B cell (primary cell): Measurements from ENCODE around the gene PCSK9. TPM values are rescaled to one million over a fixed set of nuclear protein-coding genes. Genes with fewer than 3 reads are reported as not detected.

ENCODE experiments used
- ATAC-seq: fragments of 200-7000 bp; cut with Tn5 transposase; one replicate; pipeline ENCODE4 v1.10.0; 2021; ENCODE audit warnings: low read depth, mild to moderate bottlenecking, moderate number of reproducible peaks, moderate library complexity
- CTCF ChIA-PET: fragments of 350-600 bp; sonication (Branson Sonifier 250); formaldehyde crosslinking; loops from one replicate; lab custom pipeline; 2021; ENCODE audit warnings: antibody characterized with exemption, inconsistent platforms; lab: Charles Lee
- POLR2A ChIA-PET: fragments of 350-600 bp; sonication (Branson Sonifier 250); formaldehyde crosslinking; loops from one replicate; lab custom pipeline; 2021; ENCODE audit warnings: antibody characterized with exemption; lab: Charles Lee
- DNase-seq: peaks from one replicate; pipeline ENCODE4 v3.0.0; 2013
- H2AFZ ChIP-seq: 2 replicates; pipeline ENCODE4 v1.6.1; 2012; ENCODE audit warnings: mild to moderate bottlenecking, low read depth, low read length; ENCODE audit not compliant: insufficient read depth, poor library complexity, severe bottlenecking
- H3K27ac ChIP-seq, 2 donors: 1 replicate in 1 of 2; 2 replicates in 1 of 2; pipeline ENCODE4 v1.5.1; 2012 to 2013; ENCODE audit warnings: low read length in 2 of 2, mild to moderate bottlenecking in 2 of 2, moderate library complexity in 1 of 2
- H3K27me3 ChIP-seq, 4 experiments: fragments of 200-600 bp in 1 of 4; sonication (generic) in 1 of 4; replicated peaks in 1 of 4; 1 replicate in 2 of 4; 2 replicates in 2 of 4; pipeline versions ENCODE4 v1.6.1 to v1.7.0; 2013 to 2016; ENCODE audit warnings: low read length in 3 of 4, mild to moderate bottlenecking in 2 of 4, mixed read lengths in 1 of 4, moderate library complexity in 1 of 4; ENCODE audit not compliant: insufficient read depth in 4 of 4, control insufficient read depth in 3 of 4; ENCODE audit errors: control extremely low read depth in 1 of 4
- H3K36me3 ChIP-seq, 2 experiments: replicated peaks in 1 of 2; 1 replicate in 1 of 2; 2 replicates in 1 of 2; pipeline versions ENCODE4 v1.6.1 to v1.7.1; 2013; ENCODE audit warnings: low read length in 1 of 2; ENCODE audit not compliant: insufficient read depth in 2 of 2, control insufficient read depth in 1 of 2; ENCODE audit errors: control extremely low read depth in 1 of 2, extremely low read depth in 1 of 2
- H3K4me1 ChIP-seq, 2 donors: fragments of 200-600 bp in 1 of 2; sonication (generic) in 1 of 2; 1 replicate in 1 of 2; 2 replicates in 1 of 2; pipeline versions ENCODE4 v1.5.1 to v1.6.1; 2013 to 2017; ENCODE audit warnings: low read length in 2 of 2; ENCODE audit not compliant: control insufficient read depth in 2 of 2, insufficient read depth in 2 of 2
- H3K4me2 ChIP-seq: replicated peaks from 2 replicates; pipeline ENCODE3; 2012; ENCODE audit warnings: mild to moderate bottlenecking, low read depth, low read length; ENCODE audit not compliant: poor library complexity, severe bottlenecking
- H3K4me3 ChIP-seq, 5 experiments: fragments of 200-600 bp in 1 of 5; sonication (generic) in 1 of 5; 1 replicate in 3 of 5; 2 replicates in 2 of 5; pipeline versions ENCODE4 v1.5.1 to v1.7.0; 2011 to 2016; ENCODE audit warnings: low read length in 4 of 5, mild to moderate bottlenecking in 4 of 5, low read depth in 2 of 5, control low read depth in 1 of 5, moderate library complexity in 1 of 5; ENCODE audit not compliant: insufficient read depth in 1 of 5; ENCODE audit errors: control extremely low read depth in 1 of 5, extremely low read depth in 1 of 5
- H3K79me2 ChIP-seq: fragments of 200-600 bp; sonication (generic); one replicate; pipeline ENCODE4 v1.6.0; 2016; ENCODE audit warnings: low read length; ENCODE audit not compliant: control insufficient read depth, insufficient read depth
- H3K9ac ChIP-seq: fragments of 200-600 bp; sonication (generic); 2 replicates; pipeline ENCODE4 v1.6.1; 2017; ENCODE audit warnings: mild to moderate bottlenecking, low read length, moderate library complexity
- H3K9me3 ChIP-seq, 3 donors: one replicate each; pipeline versions ENCODE4 v1.6.1 to v1.7.1; 2013; ENCODE audit warnings: low read length in 2 of 3; ENCODE audit not compliant: control insufficient read depth in 2 of 3, insufficient read depth in 1 of 3; ENCODE audit errors: control extremely low read depth in 1 of 3
- H4K20me1 ChIP-seq: 2 replicates; pipeline ENCODE4 v1.6.0; 2012; ENCODE audit warnings: mild to moderate bottlenecking, low read length; ENCODE audit not compliant: insufficient read depth, control insufficient read depth, poor library complexity, severe bottlenecking
- H3K27ac Mint-ChIP-seq: one replicate; pipeline ENCODE4 v1.8.0; 2021; ENCODE audit warnings: mixed read lengths
- H3K27me3 Mint-ChIP-seq: one replicate; pipeline ENCODE4 v1.8.0; 2021; ENCODE audit warnings: mixed read lengths
- H3K4me1 Mint-ChIP-seq: one replicate; pipeline ENCODE4 v1.8.0; 2021; ENCODE audit warnings: mixed read lengths
- H3K4me3 Mint-ChIP-seq: one replicate; pipeline ENCODE4 v1.8.0; 2021; ENCODE audit warnings: mixed read lengths
- H3K9me3 Mint-ChIP-seq: one replicate; pipeline ENCODE4 v1.8.0; 2022; ENCODE audit warnings: mixed read lengths; ENCODE audit not compliant: insufficient read depth
- CTCF ChIP-seq: fragments of 200-600 bp; IDR thresholded peaks from one replicate; pipeline ENCODE4 v1.8.0; 2022; ENCODE audit warnings: antibody characterized with exemption, mild to moderate bottlenecking
- EZH2 ChIP-seq: IDR thresholded peaks from 2 replicates; pipeline ENCODE4 v1.6.1; 2012; ENCODE audit warnings: borderline replicate concordance, low read depth, mild to moderate bottlenecking, moderate library complexity, low read length; ENCODE audit not compliant: insufficient read depth, poor library complexity, severe bottlenecking
- WGBS: methylation state at CpG from one replicate; pipeline ENCODE4 v1.1.5; 2013; ENCODE audit warnings: missing lambda C conversion rate; ENCODE audit not compliant: insufficient coverage; 5-methylcytosine and 5-hydroxymethylcytosine counted together
- intact Hi-C: fragments of 100-400 bp; cut with micrococcal nuclease; formaldehyde crosslinking; loops from one replicate; pipeline ENCODE4 v1.10.0; 2022
- polyA plus RNA-seq: library from polyadenylated mRNA; depleted of rRNA; stranded (reverse); fragments of >200 nt; gene quantifications from 2 replicates; pipeline ENCODE4 v1.2.3, GENCODE V29; 2012
- total RNA-seq, 2 donors: library from RNA; stranded (reverse); fragments of 120-200 nt in 1 of 2; gene quantifications; 1 replicate in 1 of 2; 2 replicates in 1 of 2; pipeline versions ENCODE4 v1.2.3 to v1.2.4, GENCODE V29; 2013 to 2022

Gene PCSK9
- total and polyA plus RNA-seq, 2 donors (not counting 1 experiment from before 2014, with no cell fraction given): not detected

GRCh38 chr1:55010194-55010886 is 29.0 kb upstream of the PCSK9 start:
- Mint-ChIP-seq H3K27ac (no peak overlapping the region), H3K27me3 (peaks cover 24% of the 10 kb centered on the region), H3K4me1 (no peaks in the 10 kb centered on the region), H3K4me3 (no peak overlapping the region), H3K9me3 (no peaks in the 10 kb centered on the region)
- H3K27ac ChIP-seq: no peak overlapping the region
- H3K27me3 ChIP-seq: no peaks in the 10 kb centered on the region
- no peak overlapping the region for H3K4me3 ChIP-seq
- CTCF ChIA-PET: no interaction called here
- no peak overlapping the region for H3K4me2 ChIP-seq
- H4K20me1 ChIP-seq: no peaks in the 10 kb centered on the region
- H3K9ac ChIP-seq: no peak overlapping the region
- H3K9me3 ChIP-seq: peaks cover 0 to 11% (median 0%) of the 10 kb centered on the region in 3 donors
- DNase-seq (no peak), ATAC-seq (no peak)
- no peaks in the 10 kb centered on the region for H3K36me3 ChIP-seq
- H3K4me1 ChIP-seq: no peaks in the 10 kb centered on the region
- no peak overlapping the region for H2AFZ ChIP-seq
- POLR2A ChIA-PET: no interaction called here
- TF ChIP-seq EZH2 (no peak), CTCF (no peak)
- 87% methylated on average over 6 of the region's 9 CpGs for WGBS
- no peaks in the 10 kb centered on the region for H3K79me2 ChIP-seq
- intact Hi-C loops: no loop called here

GRCh38 chr1:55010887-55011217 is 28.5 kb upstream of the PCSK9 start:
- H3K9me3 ChIP-seq: peaks cover 0 to 11% (median 0%) of the 10 kb centered on the region in 3 donors
- no peaks in the 10 kb centered on the region for H3K36me3 ChIP-seq
- no peak overlapping the region for H3K27ac ChIP-seq
- no peak overlapping the region for H3K27ac Mint-ChIP-seq
- no peaks in the 10 kb centered on the region for H3K4me1 Mint-ChIP-seq
- H3K4me3 Mint-ChIP-seq: no peak overlapping the region
- no peak overlapping the region for H3K9ac ChIP-seq
- no peaks in the 10 kb centered on the region for H3K79me2 ChIP-seq
- H3K27me3 Mint-ChIP-seq: peaks cover 24% of the 10 kb centered on the region
- no peak for DNase-seq
- ATAC-seq: no peak
- no peaks in the 10 kb centered on the region for H3K4me1 ChIP-seq
- WGBS: no CpG with 5 or more reads among the region's 7 CpGs
- no peak overlapping the region for H2AFZ ChIP-seq
- no peaks in the 10 kb centered on the region for H4K20me1 ChIP-seq
- ChIA-PET CTCF (no interaction called here), POLR2A (no interaction called here)
- no peaks in the 10 kb centered on the region for H3K9me3 Mint-ChIP-seq
- no peak for TF ChIP-seq CTCF
- no peak for TF ChIP-seq EZH2
- H3K4me2 ChIP-seq: no peak overlapping the region
- H3K4me3 ChIP-seq: no peak overlapping the region
- intact Hi-C loops: no loop called here
- no peaks in the 10 kb centered on the region for H3K27me3 ChIP-seq
